ENCODE results near the gene TCEAL2.

DNA sequence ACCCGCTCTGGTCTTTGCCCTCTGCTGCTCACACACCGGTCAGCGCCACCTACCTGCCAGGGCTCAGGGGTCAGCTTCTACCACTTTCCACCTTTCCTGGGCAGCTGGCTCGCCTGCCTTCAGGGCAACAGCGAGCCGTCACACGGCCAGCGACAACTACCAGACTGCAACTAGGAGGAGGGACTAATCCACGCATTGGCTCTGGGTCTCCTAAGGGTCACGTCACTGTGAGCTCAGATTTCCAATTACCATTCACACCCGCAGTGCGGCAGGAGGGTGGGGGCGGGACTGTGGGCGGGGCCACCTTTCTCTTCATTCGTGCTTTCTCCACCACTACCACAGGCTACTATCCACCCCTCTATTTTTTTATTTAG is 30.3 kb downstream of the TCEAL2 start, which contains the start of gene BEX5:
- TF ChIP-seq POLR2A (IDR thresholded peaks at IDR 0.05; ENCODE audit: low read length) (no peak), EHMT2 (IDR thresholded peaks at IDR 0.05; ENCODE audit: low read depth) (no peak), PHF8 (IDR thresholded peaks at IDR 0.05; ENCODE audit: borderline replicate concordance, low read depth) (no peak), SMC3 (IDR thresholded peaks at IDR 0.05) (no peak), SREBF2 (IDR thresholded peaks at IDR 0.05) (no peak), EP300 (IDR thresholded peaks at IDR 0.05) (no peak), HDAC2 (IDR thresholded peaks at IDR 0.05) (no peak)
- TF ChIP-seq, protein P1, sequence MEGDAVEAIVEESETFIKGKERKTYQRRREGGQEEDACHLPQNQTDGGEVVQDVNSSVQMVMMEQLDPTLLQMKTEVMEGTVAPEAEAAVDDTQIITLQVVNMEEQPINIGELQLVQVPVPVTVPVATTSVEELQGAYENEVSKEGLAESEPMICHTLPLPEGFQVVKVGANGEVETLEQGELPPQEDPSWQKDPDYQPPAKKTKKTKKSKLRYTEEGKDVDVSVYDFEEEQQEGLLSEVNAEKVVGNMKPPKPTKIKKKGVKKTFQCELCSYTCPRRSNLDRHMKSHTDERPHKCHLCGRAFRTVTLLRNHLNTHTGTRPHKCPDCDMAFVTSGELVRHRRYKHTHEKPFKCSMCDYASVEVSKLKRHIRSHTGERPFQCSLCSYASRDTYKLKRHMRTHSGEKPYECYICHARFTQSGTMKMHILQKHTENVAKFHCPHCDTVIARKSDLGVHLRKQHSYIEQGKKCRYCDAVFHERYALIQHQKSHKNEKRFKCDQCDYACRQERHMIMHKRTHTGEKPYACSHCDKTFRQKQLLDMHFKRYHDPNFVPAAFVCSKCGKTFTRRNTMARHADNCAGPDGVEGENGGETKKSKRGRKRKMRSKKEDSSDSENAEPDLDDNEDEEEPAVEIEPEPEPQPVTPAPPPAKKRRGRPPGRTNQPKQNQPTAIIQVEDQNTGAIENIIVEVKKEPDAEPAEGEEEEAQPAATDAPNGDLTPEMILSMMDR (IDR thresholded peaks at IDR 0.05): no peak
- TF ChIP-seq, protein P2, sequence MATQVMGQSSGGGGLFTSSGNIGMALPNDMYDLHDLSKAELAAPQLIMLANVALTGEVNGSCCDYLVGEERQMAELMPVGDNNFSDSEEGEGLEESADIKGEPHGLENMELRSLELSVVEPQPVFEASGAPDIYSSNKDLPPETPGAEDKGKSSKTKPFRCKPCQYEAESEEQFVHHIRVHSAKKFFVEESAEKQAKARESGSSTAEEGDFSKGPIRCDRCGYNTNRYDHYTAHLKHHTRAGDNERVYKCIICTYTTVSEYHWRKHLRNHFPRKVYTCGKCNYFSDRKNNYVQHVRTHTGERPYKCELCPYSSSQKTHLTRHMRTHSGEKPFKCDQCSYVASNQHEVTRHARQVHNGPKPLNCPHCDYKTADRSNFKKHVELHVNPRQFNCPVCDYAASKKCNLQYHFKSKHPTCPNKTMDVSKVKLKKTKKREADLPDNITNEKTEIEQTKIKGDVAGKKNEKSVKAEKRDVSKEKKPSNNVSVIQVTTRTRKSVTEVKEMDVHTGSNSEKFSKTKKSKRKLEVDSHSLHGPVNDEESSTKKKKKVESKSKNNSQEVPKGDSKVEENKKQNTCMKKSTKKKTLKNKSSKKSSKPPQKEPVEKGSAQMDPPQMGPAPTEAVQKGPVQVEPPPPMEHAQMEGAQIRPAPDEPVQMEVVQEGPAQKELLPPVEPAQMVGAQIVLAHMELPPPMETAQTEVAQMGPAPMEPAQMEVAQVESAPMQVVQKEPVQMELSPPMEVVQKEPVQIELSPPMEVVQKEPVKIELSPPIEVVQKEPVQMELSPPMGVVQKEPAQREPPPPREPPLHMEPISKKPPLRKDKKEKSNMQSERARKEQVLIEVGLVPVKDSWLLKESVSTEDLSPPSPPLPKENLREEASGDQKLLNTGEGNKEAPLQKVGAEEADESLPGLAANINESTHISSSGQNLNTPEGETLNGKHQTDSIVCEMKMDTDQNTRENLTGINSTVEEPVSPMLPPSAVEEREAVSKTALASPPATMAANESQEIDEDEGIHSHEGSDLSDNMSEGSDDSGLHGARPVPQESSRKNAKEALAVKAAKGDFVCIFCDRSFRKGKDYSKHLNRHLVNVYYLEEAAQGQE (IDR thresholded peaks at IDR 0.05): no peak
- TF ChIP-seq, protein P3, sequence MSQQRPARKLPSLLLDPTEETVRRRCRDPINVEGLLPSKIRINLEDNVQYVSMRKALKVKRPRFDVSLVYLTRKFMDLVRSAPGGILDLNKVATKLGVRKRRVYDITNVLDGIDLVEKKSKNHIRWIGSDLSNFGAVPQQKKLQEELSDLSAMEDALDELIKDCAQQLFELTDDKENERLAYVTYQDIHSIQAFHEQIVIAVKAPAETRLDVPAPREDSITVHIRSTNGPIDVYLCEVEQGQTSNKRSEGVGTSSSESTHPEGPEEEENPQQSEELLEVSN (IDR thresholded peaks at IDR 0.05; ENCODE audit: borderline replicate concordance, low read depth): no peak
